Measurements from ENCODE around the gene KIF25.
A peak's percentile ranks its signal among the peaks of the same experiment; 100 is the strongest.

The KIF25 gene

GRCh38 chr6:168053086-168053956 lies 55.9 kb downstream of the KIF25 start:
- DNase-seq: no peak

DNA sequence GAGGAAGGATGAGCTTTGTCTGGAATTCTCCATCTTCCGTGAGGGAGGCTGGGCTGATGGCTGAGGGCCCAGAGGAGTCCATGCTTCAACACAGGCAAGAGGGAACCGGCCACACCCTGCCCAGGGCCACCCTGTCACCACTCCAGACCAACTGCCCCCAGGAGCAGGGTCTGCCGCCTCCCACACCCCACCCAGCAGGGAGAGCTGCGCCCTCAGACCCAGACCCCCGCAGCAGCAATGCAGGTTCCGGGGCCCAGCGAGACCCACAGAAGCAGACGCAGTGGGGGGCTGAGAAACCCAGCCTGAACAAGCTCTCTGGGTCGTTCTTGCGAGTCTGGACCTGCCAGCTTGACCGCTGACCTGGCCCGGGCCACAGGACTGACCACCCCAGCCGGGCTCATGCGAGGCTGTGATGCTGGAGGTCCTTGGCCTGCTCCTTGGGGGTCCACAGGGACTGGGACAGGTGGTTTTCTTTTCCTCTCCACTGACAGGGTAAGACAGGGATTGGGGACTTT lies 56.5 kb downstream of the KIF25 start:
- no peak for DNase-seq

- DNase-seq: no peak
These were observed 57.5 kb downstream of the KIF25 start for GRCh38 chr6:168054765-168055560.

DNA sequence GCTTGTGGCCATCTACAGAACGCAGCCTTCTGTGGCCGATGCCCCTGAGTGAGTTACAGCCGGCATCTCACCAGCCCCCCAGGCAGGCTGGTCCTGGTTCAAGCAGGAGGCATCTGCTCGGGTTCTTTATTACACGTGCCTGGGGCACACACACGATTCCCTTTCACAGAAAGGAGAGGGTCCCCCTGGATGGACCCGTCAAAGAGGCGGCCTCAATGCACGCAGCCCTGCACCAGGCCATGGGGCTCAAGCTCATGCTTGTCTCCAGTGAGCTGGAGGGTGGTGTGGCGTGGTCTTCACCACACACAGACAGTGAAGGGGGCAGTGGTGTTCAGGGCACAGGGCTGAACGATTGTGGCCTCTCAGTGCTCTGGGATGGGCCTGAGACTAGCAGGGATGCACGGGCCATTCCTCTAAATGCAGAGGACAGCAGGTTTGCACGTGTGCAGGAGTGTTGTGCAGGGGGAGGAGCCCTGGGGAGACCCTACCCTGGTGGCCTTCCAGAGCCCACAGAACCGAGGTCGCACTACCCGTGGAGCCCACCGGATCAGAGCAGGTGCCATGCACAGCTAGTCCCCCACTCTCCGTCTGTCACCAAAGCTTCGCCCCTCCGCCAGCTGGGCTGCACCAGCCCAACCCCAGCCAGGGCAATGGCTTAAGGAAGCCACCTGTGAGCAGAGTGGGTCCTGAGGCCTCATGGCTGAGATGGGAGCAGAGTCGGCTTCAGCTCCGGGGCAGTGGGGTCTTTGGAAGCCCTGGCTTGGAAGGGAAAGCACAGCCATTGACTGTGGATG lies 58.4 kb downstream of the KIF25 start:
- DNase-seq: no peak

DNA sequence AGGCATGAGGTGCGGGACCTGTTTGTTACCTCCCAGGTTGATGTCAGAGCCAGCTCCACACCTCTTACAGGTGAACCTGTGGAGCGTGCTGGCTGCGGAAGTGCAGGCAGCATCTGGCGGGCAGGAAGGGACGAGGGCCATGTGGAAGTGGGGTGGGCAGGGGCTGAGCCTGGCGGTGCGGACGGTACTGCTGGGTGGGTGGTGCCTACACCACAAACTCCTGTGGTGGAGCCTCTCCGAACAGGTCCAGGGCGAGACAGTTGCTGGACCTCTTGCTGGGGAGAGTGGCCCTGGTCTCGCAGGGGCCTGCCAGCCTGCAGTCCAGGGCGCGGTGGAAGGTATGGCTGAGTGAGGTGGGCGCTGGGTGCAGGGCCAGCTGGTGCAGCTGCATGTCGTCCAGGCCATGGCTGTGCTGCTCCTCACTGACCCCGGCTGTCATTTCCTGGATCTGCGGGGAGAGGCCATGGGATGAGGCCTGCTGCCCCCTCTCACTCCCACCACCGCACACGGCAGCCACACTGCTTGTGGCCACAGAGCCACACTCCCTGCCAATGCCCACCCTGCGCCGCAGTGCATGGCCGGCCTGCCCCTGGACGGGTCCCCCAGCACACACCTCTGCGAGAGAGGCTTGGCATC lies 59.5 kb downstream of the KIF25 start:
- no peak for DNase-seq

GRCh38 chr6:168057836-168058235 lies 60.4 kb downstream of the KIF25 start:
- no peak for DNase-seq

GRCh38 chr6:168058691-168059551 lies 61.5 kb downstream of the KIF25 start:
- DNase-seq: no peak

GRCh38 chr6:168060521-168060931 lies 63.1 kb downstream of the KIF25 start:
- peak; percentile 60 for DNase-seq

- no peak for DNase-seq
These were observed 64.1 kb downstream of the KIF25 start for GRCh38 chr6:168061269-168062210.

DNA sequence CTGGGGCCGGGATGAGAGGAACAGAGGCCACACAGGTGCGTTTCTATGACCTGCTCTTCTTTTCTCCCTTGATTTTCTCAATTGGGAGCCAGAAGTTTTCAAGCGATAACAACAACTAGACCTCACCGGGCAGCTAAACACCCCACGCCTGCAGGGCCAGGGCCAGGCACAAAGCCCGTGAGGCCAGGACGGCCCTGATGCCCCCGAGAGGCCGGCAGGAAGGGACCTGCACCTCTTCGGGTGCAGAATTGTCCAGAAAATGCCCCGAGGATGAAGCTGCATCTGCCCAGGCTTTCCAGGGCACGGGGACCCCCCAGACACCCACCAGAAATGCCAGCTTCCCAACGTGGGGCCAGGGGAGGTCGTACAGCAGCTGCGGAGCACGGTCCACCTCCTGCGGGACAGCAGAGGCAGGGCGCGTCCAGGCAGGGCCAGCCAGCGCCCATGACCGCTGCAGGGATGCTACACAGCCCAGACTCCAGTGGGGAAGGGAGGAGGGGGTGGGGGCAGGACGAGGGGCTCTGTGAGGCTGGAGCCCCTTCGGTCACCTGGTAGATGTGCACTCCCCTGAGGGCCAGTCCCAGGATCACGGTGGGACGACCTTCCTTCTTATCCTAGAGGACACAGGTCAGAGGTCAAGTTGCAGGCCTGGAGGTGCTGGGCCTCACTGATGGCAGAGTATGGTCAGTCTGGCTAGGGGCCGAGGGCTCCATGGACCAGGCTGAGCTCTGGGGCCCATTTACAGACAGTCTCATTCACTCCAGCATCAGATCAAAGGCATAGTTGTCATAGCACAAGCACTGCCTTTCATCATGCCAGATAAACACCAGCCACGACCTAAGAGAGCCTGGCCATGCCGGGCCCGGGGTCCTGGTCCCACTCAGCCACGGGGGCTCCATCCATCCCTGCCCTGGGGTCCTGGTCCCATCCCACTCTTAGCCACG lies 65.1 kb downstream of the KIF25 start:
- no peak for DNase-seq

- no peak for DNase-seq
These were observed 66.0 kb downstream of the KIF25 start for GRCh38 chr6:168063431-168063830.

- DNase-seq: no peak
These were observed 66.8 kb downstream of the KIF25 start for GRCh38 chr6:168064226-168064807.

- no peak for DNase-seq
These were observed 69.7 kb downstream of the KIF25 start for GRCh38 chr6:168067081-168067759.

- no peak for DNase-seq
These were observed 73.3 kb downstream of the KIF25 start for GRCh38 chr6:168070804-168071203.

DNA sequence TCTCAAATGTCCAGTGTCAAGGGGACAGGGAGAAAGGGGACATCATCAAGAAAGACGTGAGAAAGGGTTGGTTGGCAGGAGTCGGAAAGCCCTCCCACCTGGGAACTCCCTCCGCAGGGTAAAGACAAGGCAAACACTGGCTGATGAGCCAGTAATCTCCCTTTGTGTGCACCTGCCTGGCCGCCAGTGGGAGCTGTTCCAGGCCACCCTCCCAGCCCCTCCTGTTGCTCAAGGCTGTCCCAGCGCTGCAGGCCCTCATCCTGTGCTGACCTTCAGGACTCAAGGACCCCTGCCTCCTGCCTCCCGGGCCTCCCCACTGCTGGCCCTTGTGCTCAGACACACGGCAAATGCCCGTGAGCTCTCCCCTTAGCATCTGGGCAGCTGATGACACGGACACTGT lies 74.1 kb downstream of the KIF25 start:
- no peak for DNase-seq

GRCh38 chr6:168072261-168072660 lies 74.8 kb downstream of the KIF25 start:
- DNase-seq: no peak

DNA sequence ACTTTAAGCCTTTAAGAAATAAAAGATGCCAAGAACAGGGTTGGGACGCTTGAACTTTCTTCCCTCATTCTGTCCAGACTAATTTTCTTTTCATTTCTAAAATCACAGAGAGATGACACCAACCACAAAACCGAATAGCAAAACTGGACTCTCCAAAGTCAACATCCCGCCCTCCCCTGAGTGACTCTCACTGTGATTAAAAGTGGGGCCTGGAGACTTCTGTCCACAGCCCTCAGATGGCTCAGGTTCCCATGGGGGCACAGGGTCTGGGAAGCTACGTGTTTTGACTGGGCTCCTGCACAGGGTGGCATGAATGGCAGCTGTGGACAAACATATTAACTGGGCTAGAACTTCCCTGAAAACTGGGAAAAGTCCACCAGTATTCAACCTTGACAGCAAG lies 75.3 kb downstream of the KIF25 start:
- DNase-seq: no peak

Measured in EL (cell line).